VCaP (cell line): Measurements from ENCODE around the gene WDR26.
A peak's percentile ranks its signal among the peaks of the same experiment; 100 is the strongest.

Source experiments
- H3K27ac ChIP-seq: fragments of 450-650 bp; 2 replicates; pipeline ENCODE4 v1.5.1; 2017
- TF ChIP-seq, protein P1 (sequence below): fragments of 450-650 bp; conservative IDR thresholded peaks from 2 replicates; pipeline ENCODE4 v1.5.1; 2017; ENCODE audit warnings: mild to moderate bottlenecking, moderate library complexity

WDR26 gene

GRCh38 chr1:224375059-224375458 lies 59.5 kb downstream of the WDR26 start:
- TF ChIP-seq, protein P1, sequence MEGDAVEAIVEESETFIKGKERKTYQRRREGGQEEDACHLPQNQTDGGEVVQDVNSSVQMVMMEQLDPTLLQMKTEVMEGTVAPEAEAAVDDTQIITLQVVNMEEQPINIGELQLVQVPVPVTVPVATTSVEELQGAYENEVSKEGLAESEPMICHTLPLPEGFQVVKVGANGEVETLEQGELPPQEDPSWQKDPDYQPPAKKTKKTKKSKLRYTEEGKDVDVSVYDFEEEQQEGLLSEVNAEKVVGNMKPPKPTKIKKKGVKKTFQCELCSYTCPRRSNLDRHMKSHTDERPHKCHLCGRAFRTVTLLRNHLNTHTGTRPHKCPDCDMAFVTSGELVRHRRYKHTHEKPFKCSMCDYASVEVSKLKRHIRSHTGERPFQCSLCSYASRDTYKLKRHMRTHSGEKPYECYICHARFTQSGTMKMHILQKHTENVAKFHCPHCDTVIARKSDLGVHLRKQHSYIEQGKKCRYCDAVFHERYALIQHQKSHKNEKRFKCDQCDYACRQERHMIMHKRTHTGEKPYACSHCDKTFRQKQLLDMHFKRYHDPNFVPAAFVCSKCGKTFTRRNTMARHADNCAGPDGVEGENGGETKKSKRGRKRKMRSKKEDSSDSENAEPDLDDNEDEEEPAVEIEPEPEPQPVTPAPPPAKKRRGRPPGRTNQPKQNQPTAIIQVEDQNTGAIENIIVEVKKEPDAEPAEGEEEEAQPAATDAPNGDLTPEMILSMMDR: no peak
- H3K27ac ChIP-seq: no peak overlapping the region

DNA sequence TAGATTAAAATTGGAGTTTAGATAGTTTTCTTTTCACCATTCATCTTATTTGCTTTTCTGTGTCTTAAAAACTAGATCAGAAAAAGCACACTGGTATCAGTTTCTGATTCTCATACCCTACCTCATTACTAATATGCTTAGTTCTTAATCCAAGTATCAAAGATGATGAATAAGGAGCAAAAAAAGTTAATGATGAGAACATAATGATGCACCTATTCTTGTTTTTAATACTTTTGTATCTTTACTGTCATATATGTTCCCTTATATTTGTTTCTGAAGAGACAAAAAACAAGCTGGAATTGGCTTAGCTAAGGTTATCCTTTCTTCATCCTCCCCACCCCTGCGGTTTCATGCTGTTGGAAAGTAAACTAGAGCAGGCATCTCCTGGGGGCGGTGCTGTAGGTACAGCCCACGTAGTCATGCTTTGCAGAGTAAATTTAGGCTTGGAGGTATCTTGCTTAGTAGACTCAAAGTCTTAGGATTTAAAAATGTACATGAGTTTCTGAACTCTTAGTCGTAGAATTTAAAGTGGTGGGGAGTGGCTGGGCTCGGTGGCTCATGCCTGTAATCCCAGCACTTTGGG lies 61.5 kb downstream of the WDR26 start:
- H3K27ac ChIP-seq: no peak overlapping the region
- TF ChIP-seq, protein P1: no peak

DNA sequence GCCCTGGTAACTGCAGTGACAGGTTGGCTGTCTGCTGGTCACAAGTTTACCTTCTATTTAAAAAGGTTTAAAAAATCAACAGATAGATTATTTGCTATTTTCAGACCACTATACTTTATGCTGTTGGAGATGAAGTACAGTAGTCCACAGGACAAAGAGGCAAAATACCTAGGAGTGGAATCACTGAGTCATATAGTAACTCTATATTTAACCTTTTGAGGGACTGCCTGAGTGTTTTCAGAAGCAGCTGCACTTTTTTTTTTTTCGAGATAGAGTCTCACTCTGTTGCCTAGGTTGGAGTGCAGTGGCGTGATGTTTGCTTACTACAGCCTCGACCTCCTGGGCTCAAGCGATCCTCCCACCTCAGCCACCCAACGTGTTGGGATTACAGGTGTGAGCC lies 66.2 kb downstream of the WDR26 start:
- TF ChIP-seq, protein P1: no peak
- no peak overlapping the region for H3K27ac ChIP-seq

DNA sequence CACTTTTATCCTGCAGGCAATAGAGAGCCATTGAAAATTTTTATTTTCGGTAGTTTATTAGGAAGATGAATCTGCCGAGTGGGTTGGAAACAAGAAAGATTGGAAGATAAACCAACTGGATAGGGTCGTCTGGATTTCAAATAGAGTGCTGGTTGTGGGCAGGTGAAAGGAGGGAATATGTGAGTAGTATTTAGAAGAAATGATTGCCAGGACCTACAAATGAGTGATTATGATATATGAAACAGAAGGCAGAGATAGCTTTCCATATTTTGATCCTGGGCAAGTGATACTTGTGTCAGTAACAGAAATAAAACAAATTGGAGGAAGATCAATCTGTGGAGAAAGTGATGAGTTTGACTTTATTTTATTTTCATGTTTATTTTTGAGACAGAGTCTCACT lies 75.4 kb downstream of the WDR26 start:
- H3K27ac ChIP-seq: no peak overlapping the region
- TF ChIP-seq, protein P1: no peak

DNA sequence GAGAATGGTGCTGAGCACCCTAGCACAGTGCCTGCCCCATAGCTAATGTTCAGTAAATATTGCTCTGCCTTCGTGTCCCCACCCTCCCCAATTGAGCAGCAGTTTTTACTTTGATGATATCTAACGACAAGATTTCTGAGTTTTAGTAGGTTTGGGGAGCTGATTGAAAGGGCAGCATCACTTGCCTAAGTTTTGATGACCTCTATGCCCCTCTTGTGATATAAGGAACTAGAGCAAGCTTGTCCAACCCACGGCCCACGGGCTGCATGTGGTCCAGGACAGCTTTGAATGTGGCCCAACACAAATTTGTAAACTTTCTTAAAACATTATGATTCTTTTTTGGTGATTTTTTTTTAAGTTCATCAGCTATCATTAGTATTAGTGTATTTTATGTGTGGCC lies 76.4 kb downstream of the WDR26 start:
- TF ChIP-seq, protein P1: no peak
- peak overlapping the region; percentile 84 for H3K27ac ChIP-seq

GRCh38 chr1:224357626-224358124 lies 76.9 kb downstream of the WDR26 start:
- H3K27ac ChIP-seq: peak overlapping the region; percentile 84
- TF ChIP-seq, protein P1: no peak

DNA sequence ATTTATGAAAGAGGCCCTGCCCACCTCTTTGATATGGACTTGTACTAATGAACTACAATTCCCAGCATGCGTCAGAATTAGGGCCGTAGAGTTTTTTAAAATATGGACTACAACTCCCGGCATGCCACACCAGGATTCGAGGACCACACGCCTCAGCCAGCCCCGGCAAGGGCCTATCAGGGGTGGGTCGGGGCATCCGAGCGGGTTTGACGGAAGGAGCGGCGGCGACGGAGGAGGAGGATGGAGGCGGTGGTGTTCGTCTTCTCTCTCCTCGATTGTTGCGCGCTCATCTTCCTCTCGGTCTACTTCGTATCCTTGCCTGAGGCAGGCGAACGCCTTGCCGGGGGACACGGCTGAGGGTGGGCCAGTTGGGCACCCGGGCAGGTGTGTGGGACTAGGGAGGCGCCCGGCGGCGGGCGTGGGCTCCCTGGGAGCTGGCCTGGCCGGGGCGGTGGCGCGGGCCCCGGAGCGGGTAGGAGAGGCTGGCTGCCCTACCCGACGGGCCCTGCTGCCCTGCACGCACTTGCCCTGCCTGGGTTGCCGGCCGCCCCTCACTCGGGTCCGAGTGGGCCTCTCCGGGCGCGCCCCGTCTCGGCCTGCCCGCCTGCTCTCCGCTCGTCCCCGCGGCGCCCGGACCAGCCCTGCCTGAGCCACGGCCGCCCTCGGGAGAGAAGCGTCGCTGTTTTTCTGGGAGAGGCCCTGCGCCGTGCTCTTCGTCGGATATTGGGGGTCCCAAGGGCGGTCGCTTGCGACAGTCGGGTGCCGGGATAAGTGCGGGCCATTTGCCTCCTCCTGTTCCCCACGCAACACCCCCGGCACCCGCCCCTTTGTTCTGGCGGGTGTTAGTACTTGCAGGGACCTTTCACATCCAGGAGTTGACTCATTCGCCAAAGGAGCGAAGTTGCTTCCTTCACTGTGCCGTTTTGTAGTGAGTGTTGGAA lies 77.6 kb downstream of the WDR26 start, which contains the start of gene CNIH4:
TSS of gene CNIH4 (plus strand) at position 195 of the 941 bp plus-strand sequence. CDS start at position 241, 46 bp downstream.
- TF ChIP-seq, protein P1: no peak
- H3K27ac ChIP-seq: peak within 1 kb of the TSS; percentile 84
